Right atrium auricular region (tissue), 2 donors: ENCODE data around the gene RNF227. TPM values are rescaled to one million over a fixed set of nuclear protein-coding genes. Genes with fewer than 3 reads are reported as not detected.
"Not testable (repeated sequence)": the region's sequence is repeated elsewhere in the genome, so short reads cannot be mapped to it uniquely, and the experiment has no call there.

Source experiments
- DNase-seq: peaks from one replicate; pipeline ENCODE4 v3.0.0-alpha.2; 2019; ENCODE audit warnings: low spot score
- H3K27ac ChIP-seq, 2 donors: fragments of 200-600 bp; sonication (generic); 1 replicate in 1 of 2; 2 replicates in 1 of 2; pipeline ENCODE4 v1.5.1; 2016 to 2019
- H3K27me3 ChIP-seq, 2 donors: fragments of 200-600 bp; sonication (generic); one replicate each; pipeline versions ENCODE4 v1.5.1 to v1.6.0; 2017 to 2019
- H3K36me3 ChIP-seq: fragments of 200-600 bp; sonication (generic); one replicate; pipeline ENCODE4 v1.5.1; 2016
- H3K4me1 ChIP-seq, 2 donors: fragments of 200-600 bp; sonication (generic); one replicate each; pipeline versions ENCODE4 v1.5.1 to v1.6.0; 2017 to 2019
- H3K4me3 ChIP-seq, 2 donors: fragments of 200-600 bp; sonication (generic); 1 replicate in 1 of 2; 2 replicates in 1 of 2; pipeline ENCODE4 v1.5.1; 2017 to 2019; ENCODE audit warnings: mild to moderate bottlenecking in 1 of 2, moderate library complexity in 1 of 2
- H3K9me3 ChIP-seq, 2 donors: fragments of 200-600 bp; sonication (generic); one replicate each; pipeline ENCODE4 v1.5.1; 2019
- total RNA-seq, 2 donors: library from RNA; depleted of rRNA; stranded (reverse); fragments of >200 nt; gene quantifications; one replicate each; pipeline ENCODE4 v1.1.0, GENCODE V29; 2016
- TF ChIP-seq, protein P1 (sequence below), 2 donors: fragments of 200-600 bp; sonication (generic); IDR thresholded peaks; one replicate each; pipeline ENCODE4 v1.5.1; 2019; ENCODE audit warnings: antibody characterized with exemption in 2 of 2

The RNF227 gene
- total RNA-seq, 2 donors from 2014 or later, result 1.6 to 5.8 TPM

- Histone ChIP-seq H3K27ac (no peak overlapping the region), H3K4me3 (no peak overlapping the region), H3K4me1 (no peaks in the 10 kb centered on the region), H3K36me3 (no peaks in the 10 kb centered on the region), H3K27me3 (no peaks in the 10 kb centered on the region), H3K9me3 (no peaks in the 10 kb centered on the region)
- TF ChIP-seq, protein P1, sequence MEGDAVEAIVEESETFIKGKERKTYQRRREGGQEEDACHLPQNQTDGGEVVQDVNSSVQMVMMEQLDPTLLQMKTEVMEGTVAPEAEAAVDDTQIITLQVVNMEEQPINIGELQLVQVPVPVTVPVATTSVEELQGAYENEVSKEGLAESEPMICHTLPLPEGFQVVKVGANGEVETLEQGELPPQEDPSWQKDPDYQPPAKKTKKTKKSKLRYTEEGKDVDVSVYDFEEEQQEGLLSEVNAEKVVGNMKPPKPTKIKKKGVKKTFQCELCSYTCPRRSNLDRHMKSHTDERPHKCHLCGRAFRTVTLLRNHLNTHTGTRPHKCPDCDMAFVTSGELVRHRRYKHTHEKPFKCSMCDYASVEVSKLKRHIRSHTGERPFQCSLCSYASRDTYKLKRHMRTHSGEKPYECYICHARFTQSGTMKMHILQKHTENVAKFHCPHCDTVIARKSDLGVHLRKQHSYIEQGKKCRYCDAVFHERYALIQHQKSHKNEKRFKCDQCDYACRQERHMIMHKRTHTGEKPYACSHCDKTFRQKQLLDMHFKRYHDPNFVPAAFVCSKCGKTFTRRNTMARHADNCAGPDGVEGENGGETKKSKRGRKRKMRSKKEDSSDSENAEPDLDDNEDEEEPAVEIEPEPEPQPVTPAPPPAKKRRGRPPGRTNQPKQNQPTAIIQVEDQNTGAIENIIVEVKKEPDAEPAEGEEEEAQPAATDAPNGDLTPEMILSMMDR (IDR thresholded peaks at IDR 0.05), result no peak
- no peak for DNase-seq
Measured at GRCh38 chr17:7873051-7873450, 43.0 kb downstream of the RNF227 start.

- no peaks in the 10 kb centered on the region for H3K9me3 ChIP-seq
- no peaks in the 10 kb centered on the region for H3K27me3 ChIP-seq
- TF ChIP-seq, protein P1 (IDR thresholded peaks at IDR 0.05), result no peak
- H3K27ac ChIP-seq, result no peak overlapping the region
- no peak overlapping the region for H3K4me3 ChIP-seq
- H3K36me3 ChIP-seq, result no peaks in the 10 kb centered on the region
- no peaks in the 10 kb centered on the region for H3K4me1 ChIP-seq
- DNase-seq, result no peak
Measured at GRCh38 chr17:7867881-7868329, 48.2 kb downstream of the RNF227 start.

GRCh38 chr17:7864995-7865650 lies 51.0 kb downstream of the RNF227 start:
- no peak for DNase-seq
- Histone ChIP-seq H3K36me3 (no peaks in the 10 kb centered on the region), H3K27ac (no peak overlapping the region), H3K27me3 (no peaks in the 10 kb centered on the region), H3K9me3 (no peaks in the 10 kb centered on the region), H3K4me1 (no peaks in the 10 kb centered on the region), H3K4me3 (no peak overlapping the region)
- TF ChIP-seq, protein P1 (IDR thresholded peaks at IDR 0.05), result no peak

GRCh38 chr17:7864384-7864783 lies 51.7 kb downstream of the RNF227 start:
- not testable (repeated sequence) for H3K9me3 ChIP-seq, H3K4me3 ChIP-seq, H3K36me3 ChIP-seq, H3K27ac ChIP-seq, DNase-seq, H3K4me1 ChIP-seq, H3K27me3 ChIP-seq

Other genes with a start within 250 kb of the RNF227 start
- gene TP53, start 228.8 kb downstream of the RNF227 start, total RNA-seq, result 10 to 100 TPM; 12.9 to 20.1 TPM
- 1 to 10 TPM; 3.7 to 6.1 TPM for gene WRAP53, start 227.8 kb downstream of the RNF227 start, total RNA-seq
- 1 to 10 TPM; 2.1 to 5.9 TPM for gene EFNB3, start 211.1 kb downstream of the RNF227 start, total RNA-seq
- gene DNAH2, start 198.5 kb downstream of the RNF227 start, total RNA-seq, result under 1 TPM in 1 of 2 donors, not detected in 1; 0.08 TPM
- gene KDM6B, start 82.1 kb downstream of the RNF227 start, total RNA-seq, result 10 to 100 TPM; 11.0 to 11.1 TPM
- 10 to 100 TPM; 42.5 to 53.2 TPM for gene TMEM88, start 61.2 kb downstream of the RNF227 start, total RNA-seq
- 10 to 100 TPM; 77.1 to 85.0 TPM for gene NAA38, start 58.7 kb downstream of the RNF227 start, total RNA-seq
- 1 to 10 TPM; 5.1 to 6.8 TPM for gene CYB5D1, start 58.3 kb downstream of the RNF227 start, total RNA-seq
- 10 to 100 TPM; 17.6 to 44.7 TPM for gene CHD3, start 27.5 kb downstream of the RNF227 start, total RNA-seq
- under 1 TPM in 1 of 2 donors, not detected in 1; 0.39 TPM for gene KCNAB3, start 13.6 kb upstream of the RNF227 start, total RNA-seq
- gene TRAPPC1, start 15.7 kb upstream of the RNF227 start, total RNA-seq, result 10 to 100 TPM; 52.4 to 68.2 TPM
- gene CNTROB, start 15.9 kb upstream of the RNF227 start, total RNA-seq, result 1 to 10 TPM; 4.6 to 8.3 TPM
- not detected for gene GUCY2D, start 86.3 kb upstream of the RNF227 start, total RNA-seq
- gene ALOX15B, start 122.8 kb upstream of the RNF227 start, total RNA-seq, result 1 to 10 TPM; 1.2 to 1.8 TPM
- gene ALOX12B, start 171.4 kb upstream of the RNF227 start, total RNA-seq, result under 1 TPM in 1 of 2 donors, not detected in 1; 0.43 TPM
- under 1 TPM in 1 of 2 donors, not detected in 1; 0.20 TPM for gene ALOXE3, start 202.2 kb upstream of the RNF227 start, total RNA-seq
- not detected for gene HES7, start 207.8 kb upstream of the RNF227 start, total RNA-seq
- gene PER1, start 236.1 kb upstream of the RNF227 start, total RNA-seq, result 10 to 100 TPM; 59.4 to 75.0 TPM
- 10 to 100 TPM; 27.4 to 39.7 TPM for gene VAMP2, start 246.7 kb upstream of the RNF227 start, total RNA-seq